Erythroblast (primary cell): Measurements from ENCODE around the gene NCEH1.

Experiments used
- DNase-seq, 2 experiments: peaks; one replicate each; lab custom pipeline; 2025; lab: John Stamatoyannopoulos, UW
- GATA1 ChIP-seq: IDR thresholded peaks from 2 replicates; pipeline ENCODE4 v1.6.1; 2011; ENCODE audit warnings: low read depth, mild to moderate bottlenecking, control low read depth, low read length, moderate library complexity
- POLR2A ChIP-seq: IDR thresholded peaks from 2 replicates; pipeline ENCODE4 v1.6.1; 2011; ENCODE audit warnings: mild to moderate bottlenecking, low read length

NCEH1 gene

GRCh38 chr3:172700936-172701455 lies 9.9 kb downstream of the NCEH1 start:
- TF ChIP-seq GATA1 (no peak), POLR2A (no peak)
- peak; percentile 66 to 87 for DNase-seq

- TF ChIP-seq GATA1 (no peak), POLR2A (no peak)
- no peak for DNase-seq
Observed at GRCh38 chr3:172700256-172700655, 10.6 kb downstream of the NCEH1 start.

- TF ChIP-seq GATA1 (no peak), POLR2A (no peak)
- DNase-seq, result no peak
Observed at GRCh38 chr3:172699031-172699430, 11.8 kb downstream of the NCEH1 start.

GRCh38 chr3:172698631-172699030 lies 12.2 kb downstream of the NCEH1 start:
- DNase-seq, result peak; percentile 31 to 60
- no peak for TF ChIP-seq POLR2A
- TF ChIP-seq GATA1, result no peak

GRCh38 chr3:172697558-172697957 lies 13.3 kb downstream of the NCEH1 start:
- TF ChIP-seq POLR2A (no peak), GATA1 (no peak)
- no peak for DNase-seq

- TF ChIP-seq POLR2A (no peak), GATA1 (no peak)
- DNase-seq, result no peak
Observed at GRCh38 chr3:172696357-172696756, 14.5 kb downstream of the NCEH1 start.

- no peak for TF ChIP-seq POLR2A
- TF ChIP-seq GATA1, result no peak
- no peak for DNase-seq
Observed at GRCh38 chr3:172694573-172695246, 16.2 kb downstream of the NCEH1 start.

GRCh38 chr3:172692751-172693338 lies 18.0 kb downstream of the NCEH1 start:
- TF ChIP-seq GATA1 (no peak), POLR2A (no peak)
- no peak for DNase-seq

- no peak for DNase-seq
- TF ChIP-seq POLR2A (no peak), GATA1 (no peak)
Observed at GRCh38 chr3:172690936-172691335, 19.9 kb downstream of the NCEH1 start.

GRCh38 chr3:172688588-172688987 lies 22.3 kb downstream of the NCEH1 start:
- TF ChIP-seq GATA1 (no peak), POLR2A (no peak)
- DNase-seq, result no peak

GRCh38 chr3:172687501-172687900 lies 23.4 kb downstream of the NCEH1 start:
- TF ChIP-seq POLR2A (no peak), GATA1 (no peak)
- no peak for DNase-seq

- TF ChIP-seq GATA1 (no peak), POLR2A (no peak)
- DNase-seq, result no peak
Observed at GRCh38 chr3:172685331-172686214, 25.3 kb downstream of the NCEH1 start.

- peak; percentile 51 to 73 for DNase-seq
- no peak for TF ChIP-seq GATA1
- no peak for TF ChIP-seq POLR2A
Observed at GRCh38 chr3:172680684-172681083, 30.2 kb downstream of the NCEH1 start.

- no peak for TF ChIP-seq GATA1
- TF ChIP-seq POLR2A, result no peak
- no peak for DNase-seq
Observed at GRCh38 chr3:172679599-172679998, 31.3 kb downstream of the NCEH1 start.
